Measurements from ENCODE around the gene SHROOM4. TPM values are rescaled to one million over a fixed set of nuclear protein-coding genes. Genes with fewer than 3 reads are reported as not detected.

The SHROOM4 gene
- total RNA-seq, 1 donor from 2014 or later: 15.4 TPM

DNA sequence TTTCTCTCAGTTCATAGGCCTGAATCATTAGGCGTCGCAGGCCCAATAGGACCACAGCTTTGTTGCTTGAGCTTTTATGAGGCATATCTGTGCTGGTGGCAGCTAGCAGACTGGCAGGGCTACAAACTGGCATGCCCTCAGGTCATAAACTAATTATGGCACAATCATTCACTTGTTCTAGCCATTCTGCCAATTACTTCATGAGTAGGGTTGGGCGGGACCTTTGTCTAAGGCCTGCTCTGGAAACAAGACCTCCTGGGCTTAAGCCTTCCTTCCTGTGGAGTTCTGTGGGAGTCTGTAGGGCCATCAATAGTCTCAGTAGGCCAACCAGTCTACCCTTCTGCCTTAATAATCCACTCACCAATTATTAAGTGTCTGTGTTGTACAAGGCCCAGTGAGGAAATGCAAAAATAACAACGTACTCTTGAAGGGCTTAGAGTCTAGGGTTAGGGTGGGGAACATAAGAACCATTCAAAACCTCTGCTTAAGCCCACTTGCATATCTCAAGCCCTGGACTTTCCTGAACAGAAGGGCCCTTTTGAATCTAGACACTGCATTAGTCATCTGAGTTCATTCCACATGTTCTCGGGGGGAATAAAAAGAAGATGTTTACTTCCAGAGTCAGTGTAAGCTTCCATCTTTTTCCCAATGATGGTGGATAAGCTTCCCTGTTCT lies 44.5 kb downstream of the SHROOM4 start:
- Mint-ChIP-seq H3K36me3 (no peaks in the 10 kb centered on the region), H3K4me1 (peaks cover 35% of the 10 kb centered on the region), H3K9me3 (peaks cover 3% of the 10 kb centered on the region), H3K27me3 (ENCODE audit: low read depth) (no peaks in the 10 kb centered on the region), H3K4me3 (no peak overlapping the region), H3K27ac (peak overlapping the region; percentile 96)
- no peak for DNase-seq (ENCODE audit: low spot score in 2 of 2, unreplicated experiment in 2 of 2)
- TF ChIP-seq, protein P1, sequence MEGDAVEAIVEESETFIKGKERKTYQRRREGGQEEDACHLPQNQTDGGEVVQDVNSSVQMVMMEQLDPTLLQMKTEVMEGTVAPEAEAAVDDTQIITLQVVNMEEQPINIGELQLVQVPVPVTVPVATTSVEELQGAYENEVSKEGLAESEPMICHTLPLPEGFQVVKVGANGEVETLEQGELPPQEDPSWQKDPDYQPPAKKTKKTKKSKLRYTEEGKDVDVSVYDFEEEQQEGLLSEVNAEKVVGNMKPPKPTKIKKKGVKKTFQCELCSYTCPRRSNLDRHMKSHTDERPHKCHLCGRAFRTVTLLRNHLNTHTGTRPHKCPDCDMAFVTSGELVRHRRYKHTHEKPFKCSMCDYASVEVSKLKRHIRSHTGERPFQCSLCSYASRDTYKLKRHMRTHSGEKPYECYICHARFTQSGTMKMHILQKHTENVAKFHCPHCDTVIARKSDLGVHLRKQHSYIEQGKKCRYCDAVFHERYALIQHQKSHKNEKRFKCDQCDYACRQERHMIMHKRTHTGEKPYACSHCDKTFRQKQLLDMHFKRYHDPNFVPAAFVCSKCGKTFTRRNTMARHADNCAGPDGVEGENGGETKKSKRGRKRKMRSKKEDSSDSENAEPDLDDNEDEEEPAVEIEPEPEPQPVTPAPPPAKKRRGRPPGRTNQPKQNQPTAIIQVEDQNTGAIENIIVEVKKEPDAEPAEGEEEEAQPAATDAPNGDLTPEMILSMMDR (IDR thresholded peaks at IDR 0.05; ENCODE audit: unreplicated experiment): no peak

- H3K36me3 Mint-ChIP-seq: no peaks in the 10 kb centered on the region
- peaks cover 7% of the 10 kb centered on the region for H3K9me3 Mint-ChIP-seq
- no peaks in the 10 kb centered on the region for H3K27me3 Mint-ChIP-seq (ENCODE audit: low read depth)
- DNase-seq (ENCODE audit: low spot score in 2 of 2, unreplicated experiment in 2 of 2): no peak
- peaks cover 35% of the 10 kb centered on the region for H3K4me1 Mint-ChIP-seq
- H3K27ac Mint-ChIP-seq: peak overlapping the region; percentile 60
- TF ChIP-seq, protein P1 (IDR thresholded peaks at IDR 0.05; ENCODE audit: unreplicated experiment): no peak
- H3K4me3 Mint-ChIP-seq: no peak overlapping the region
Measured at GRCh38 chrX:50768801-50769200, 45.2 kb downstream of the SHROOM4 start.

GRCh38 chrX:50765986-50766385 lies 48.0 kb downstream of the SHROOM4 start:
- TF ChIP-seq, protein P1 (IDR thresholded peaks at IDR 0.05; ENCODE audit: unreplicated experiment): no peak

DNA sequence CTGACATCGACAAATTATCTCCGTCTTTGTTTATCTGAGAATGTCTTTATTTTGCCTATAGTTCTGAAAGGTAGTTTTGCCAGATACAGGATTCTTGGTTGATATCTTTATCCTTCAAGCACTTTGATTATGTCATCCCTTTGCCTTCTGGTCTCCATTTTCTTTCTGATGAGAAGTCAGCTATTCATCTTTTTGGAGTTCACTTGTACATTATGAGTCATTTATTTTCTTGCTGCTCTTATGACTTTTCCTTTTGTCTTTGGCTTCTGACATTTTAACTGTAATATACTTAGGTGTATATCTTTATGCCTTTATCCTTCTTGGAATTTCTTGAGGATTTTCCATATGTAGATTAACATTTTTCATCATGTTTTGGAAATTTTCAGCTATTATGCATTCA lies 51.4 kb downstream of the SHROOM4 start:
- H3K27ac Mint-ChIP-seq: no peak overlapping the region
- no peaks in the 10 kb centered on the region for H3K36me3 Mint-ChIP-seq
- H3K4me3 Mint-ChIP-seq: no peak overlapping the region
- peaks cover 21% of the 10 kb centered on the region for H3K9me3 Mint-ChIP-seq
- no peaks in the 10 kb centered on the region for H3K27me3 Mint-ChIP-seq (ENCODE audit: low read depth)
- H3K4me1 Mint-ChIP-seq: peaks cover 6% of the 10 kb centered on the region
- TF ChIP-seq, protein P1 (IDR thresholded peaks at IDR 0.05; ENCODE audit: unreplicated experiment): no peak
- DNase-seq (ENCODE audit: low spot score in 2 of 2, unreplicated experiment in 2 of 2): no peak

More at GRCh38 chrX:50765986-50766385, 48.0 kb downstream of the SHROOM4 start:
- Mint-ChIP-seq H3K4me3 (no peak overlapping the region), H3K27ac (peak overlapping the region; percentile 37), H3K4me1 (peaks cover 29% of the 10 kb centered on the region), H3K36me3 (no peaks in the 10 kb centered on the region), H3K9me3 (peaks cover 21% of the 10 kb centered on the region), H3K27me3 (ENCODE audit: low read depth) (no peaks in the 10 kb centered on the region)
- DNase-seq (ENCODE audit: low spot score in 2 of 2, unreplicated experiment in 2 of 2): no peak

GRCh38 chrX:50756276-50756675 lies 57.7 kb downstream of the SHROOM4 start:
- Mint-ChIP-seq H3K9me3 (peaks cover 20% of the 10 kb centered on the region), H3K4me3 (no peak overlapping the region), H3K27me3 (ENCODE audit: low read depth) (no peaks in the 10 kb centered on the region), H3K27ac (no peak overlapping the region), H3K36me3 (no peaks in the 10 kb centered on the region), H3K4me1 (no peaks in the 10 kb centered on the region)
- TF ChIP-seq, protein P1 (IDR thresholded peaks at IDR 0.05; ENCODE audit: unreplicated experiment): no peak
- DNase-seq (ENCODE audit: low spot score in 2 of 2, unreplicated experiment in 2 of 2): no peak

Measured in mesothelial cell of epicardium (in vitro differentiated cells).